PC-9 (cell line): ENCODE measurements around the gene RNASE8. TPM values are rescaled to one million over a fixed set of nuclear protein-coding genes. Genes with fewer than 3 reads are reported as not detected.

ENCODE experiments used
- BruUV-seq: library from RNA; stranded (reverse); fragments of 400-500 nt; replicated peaks from 2 replicates; lab custom pipeline; 2021; lab: Mats Ljungman, UMichigan
- CTCF ChIA-PET: fragments of 300-600 bp; sonication (Branson Sonifier 250); formaldehyde crosslinking; loops from one replicate; lab custom pipeline; 2022; ENCODE audit warnings: antibody characterized with exemption; lab: Charles Lee
- POLR2A ChIA-PET: fragments of 300-600 bp; sonication (Branson Sonifier 250); formaldehyde crosslinking; loops from one replicate; lab custom pipeline; 2022; ENCODE audit warnings: antibody characterized with exemption; ENCODE audit not compliant: unreplicated experiment; lab: Charles Lee
- DNase-seq, 2 experiments: peaks; one replicate each; pipeline versions ENCODE4 v3.0.0 to v3.0.0-alpha.2; 2015 to 2022; ENCODE audit warnings: mixed read lengths in 1 of 2
- H2AFZ ChIP-seq: fragments of 200-600 bp; sonication (generic); 2 replicates; pipeline ENCODE4 v1.8.1; 2017; ENCODE audit warnings: antibody characterized with exemption
- H3F3A ChIP-seq: fragments of 200-600 bp; sonication (generic); 2 replicates; pipeline ENCODE4 v1.8.1; 2017; ENCODE audit warnings: antibody characterized with exemption, mild to moderate bottlenecking, low read depth; ENCODE audit not compliant: insufficient read depth
- H3K27ac ChIP-seq: fragments of 200-600 bp; sonication (generic); 2 replicates; pipeline ENCODE4 v1.6.1; 2016; ENCODE audit warnings: mixed run types
- H3K27me3 ChIP-seq: fragments of 200-600 bp; sonication (generic); 2 replicates; pipeline ENCODE4 v1.6.1; 2016; ENCODE audit warnings: low read depth, mixed run types; ENCODE audit not compliant: insufficient read depth
- H3K36me3 ChIP-seq: fragments of 200-600 bp; sonication (generic); 2 replicates; pipeline ENCODE4 v1.6.1; 2016; ENCODE audit warnings: low read depth, mixed run types
- H3K4me1 ChIP-seq: fragments of 200-600 bp; sonication (generic); replicated peaks from 2 replicates; pipeline ENCODE4 v1.6.1; 2016; ENCODE audit warnings: mixed run types; ENCODE audit not compliant: insufficient read depth
- H3K4me2 ChIP-seq: fragments of 200-600 bp; sonication (generic); 2 replicates; pipeline ENCODE4 v1.6.1; 2017; ENCODE audit warnings: mixed run types
- H3K4me3 ChIP-seq: fragments of 200-600 bp; sonication (generic); 2 replicates; pipeline ENCODE4 v1.6.1; 2016; ENCODE audit warnings: mixed run types
- H3K79me2 ChIP-seq: fragments of 200-600 bp; sonication (generic); 2 replicates; pipeline ENCODE4 v1.6.1; 2017; ENCODE audit warnings: low read depth, mixed run types
- H3K9me2 ChIP-seq: fragments of 200-600 bp; sonication (generic); 2 replicates; pipeline ENCODE4 v1.8.1; 2017; ENCODE audit warnings: mild to moderate bottlenecking; ENCODE audit not compliant: insufficient read depth
- H3K9me3 ChIP-seq: fragments of 200-600 bp; sonication (generic); 2 replicates; pipeline ENCODE4 v1.8.1; 2016; ENCODE audit warnings: low read depth; ENCODE audit not compliant: insufficient read depth
- H4K20me1 ChIP-seq: fragments of 200-600 bp; sonication (generic); 2 replicates; pipeline ENCODE4 v1.8.1; 2017; ENCODE audit not compliant: insufficient read depth
- CTCF ChIP-seq: fragments of 200-600 bp; sonication (generic); conservative IDR thresholded peaks from 2 replicates; pipeline ENCODE4 v1.6.1; 2017; ENCODE audit warnings: mixed run types, antibody characterized with exemption, mild to moderate bottlenecking, moderate library complexity
- EZH2 ChIP-seq: fragments of 200-600 bp; sonication (generic); IDR thresholded peaks from 2 replicates; pipeline ENCODE4 v1.8.0; 2017; ENCODE audit warnings: antibody characterized with exemption, low read depth
- intact Hi-C: fragments of 100-400 bp; cut with micrococcal nuclease; formaldehyde crosslinking; loops from one replicate; pipeline ENCODE4 v1.10.0; 2022; ENCODE audit not compliant: unreplicated experiment
- total RNA-seq: library from RNA; stranded (reverse); gene quantifications from 2 replicates; pipeline ENCODE4 v1.2.3, GENCODE V29; 2021

Gene RNASE8
- total RNA-seq, 1 experiment from 2014 or later, result not detected

- POLR2A ChIA-PET, result no interaction called here
- CTCF ChIA-PET, result interaction anchor here (0.9 kb wide), 1 partner anchor 47 kb away, joined by 3 read pairs; no protein-coding TSS in a partner anchor
Observed at GRCh38 chr14:21017528-21018245, 39.9 kb upstream of the RNASE8 start.

GRCh38 chr14:21018286-21018685, 39.3 kb upstream of the RNASE8 start:
- Histone ChIP-seq H2AFZ (no peak overlapping the region), H4K20me1 (no peaks in the 10 kb centered on the region), H3K4me1 (no peaks in the 10 kb centered on the region), H3K79me2 (no peaks in the 10 kb centered on the region), H3K27ac (no peak overlapping the region), H3F3A (no peaks in the 10 kb centered on the region), H3K36me3 (no peaks in the 10 kb centered on the region), H3K9me2 (no peaks in the 10 kb centered on the region), H3K27me3 (no peaks in the 10 kb centered on the region), H3K9me3 (no peaks in the 10 kb centered on the region), H3K4me2 (no peak overlapping the region), H3K4me3 (no peak overlapping the region)
- intact Hi-C loops, result loop anchor here (10.0 kb wide), 1 partner anchor 47 kb away; no protein-coding TSS in a partner anchor
- ChIA-PET CTCF (interaction anchor here (0.9 kb wide), 1 partner anchor 48 kb away, joined by 3 read pairs; no protein-coding TSS in a partner anchor), POLR2A (no interaction called here)
- TF ChIP-seq CTCF (no peak), EZH2 (no peak)
- no TSS peak for BruUV-seq
- no peak for DNase-seq

More at GRCh38 chr14:21017528-21018245, 39.9 kb upstream of the RNASE8 start:
- H3K79me2 ChIP-seq, result no peaks in the 10 kb centered on the region
- no peaks in the 10 kb centered on the region for H3F3A ChIP-seq
- no peak for DNase-seq
- no peak overlapping the region for H3K4me2 ChIP-seq
- intact Hi-C loops, result loop anchor here (10.0 kb wide), 1 partner anchor 47 kb away; no protein-coding TSS in a partner anchor
- no peaks in the 10 kb centered on the region for H3K9me2 ChIP-seq
- H3K4me3 ChIP-seq, result no peak overlapping the region
- H4K20me1 ChIP-seq, result no peaks in the 10 kb centered on the region
- H3K27me3 ChIP-seq, result no peaks in the 10 kb centered on the region
- H3K36me3 ChIP-seq, result no peaks in the 10 kb centered on the region
- H3K4me1 ChIP-seq, result no peaks in the 10 kb centered on the region
- TF ChIP-seq CTCF (no peak), EZH2 (no peak)
- BruUV-seq, result no TSS peak
- H2AFZ ChIP-seq, result no peak overlapping the region
- no peak overlapping the region for H3K27ac ChIP-seq
- H3K9me3 ChIP-seq, result no peaks in the 10 kb centered on the region

GRCh38 chr14:21018781-21019180, 38.8 kb upstream of the RNASE8 start:
- no peak for TF ChIP-seq EZH2
- TF ChIP-seq CTCF, result no peak
- Histone ChIP-seq H2AFZ (no peak overlapping the region), H3K4me1 (no peaks in the 10 kb centered on the region), H3K9me2 (no peaks in the 10 kb centered on the region), H3K4me2 (no peak overlapping the region), H3K4me3 (no peak overlapping the region), H3K36me3 (no peaks in the 10 kb centered on the region), H3K79me2 (no peaks in the 10 kb centered on the region), H3K27me3 (no peaks in the 10 kb centered on the region), H3F3A (no peaks in the 10 kb centered on the region), H4K20me1 (no peaks in the 10 kb centered on the region), H3K27ac (no peak overlapping the region), H3K9me3 (no peaks in the 10 kb centered on the region)
- CTCF ChIA-PET, result no interaction called here
- intact Hi-C loops, result loop anchor here (10.0 kb wide), 1 partner anchor 46 kb away; no protein-coding TSS in a partner anchor
- POLR2A ChIA-PET, result no interaction called here
- BruUV-seq, result no TSS peak
- DNase-seq, result no peak
